H1 (cell line): ENCODE data around the gene TNP1. TPM values are rescaled to one million over a fixed set of nuclear protein-coding genes. Genes with fewer than 3 reads are reported as not detected.

Experiments
- CTCF ChIA-PET: fragments of 300-600 bp; sonication (Branson Sonifier 250); formaldehyde crosslinking; loops from one replicate; lab custom pipeline; 2021; ENCODE audit not compliant: partially characterized antibody; lab: Charles Lee
- POLR2A ChIA-PET: fragments of 300-600 bp; sonication (Branson Sonifier 250); formaldehyde crosslinking; loops from one replicate; lab custom pipeline; 2021; ENCODE audit warnings: inconsistent platforms; ENCODE audit not compliant: partially characterized antibody; lab: Charles Lee
- DNase-seq, 2 experiments: peaks; one replicate each; pipeline versions ENCODE4 v3.0.0 to v3.0.0-alpha.2; 2010 to 2022; ENCODE audit warnings: low spot score in 2 of 2, low read depth in 1 of 2, mixed read lengths in 1 of 2
- FAIRE-seq: peaks from 2 replicates; lab custom pipeline; 2011; peaks lifted over from hg19 to GRCh38; lab: Jason Lieb, UNC
- H2AFZ ChIP-seq: 2 replicates; pipeline ENCODE4 v1.8.1; 2012; ENCODE audit warnings: low read length, inconsistent platforms
- H2AK5ac ChIP-seq: 2 replicates; pipeline ENCODE4 v1.6.1; 2013; ENCODE audit warnings: low read depth, low read length
- H2BK120ac ChIP-seq: replicated peaks from 2 replicates; pipeline ENCODE3; 2013; ENCODE audit warnings: low read depth, low read length, inconsistent platforms
- H2BK12ac ChIP-seq: 2 replicates; pipeline ENCODE4 v1.6.1; 2013; ENCODE audit warnings: low read depth, low read length
- H2BK15ac ChIP-seq: 2 replicates; pipeline ENCODE4 v1.6.1; 2013; ENCODE audit warnings: low read length
- H2BK20ac ChIP-seq: 2 replicates; pipeline ENCODE4 v1.6.1; 2013; ENCODE audit warnings: low read length
- H2BK5ac ChIP-seq: 2 replicates; pipeline ENCODE4 v1.6.1; 2013; ENCODE audit warnings: low read depth, low read length
- H3K14ac ChIP-seq: 2 replicates; pipeline ENCODE4 v1.6.1; 2013; ENCODE audit warnings: inconsistent platforms; ENCODE audit not compliant: insufficient read length
- H3K18ac ChIP-seq: 2 replicates; pipeline ENCODE4 v1.6.1; 2013; ENCODE audit warnings: low read length; ENCODE audit errors: extremely low read depth
- H3K23ac ChIP-seq: 2 replicates; pipeline ENCODE4 v1.6.1; 2013; ENCODE audit warnings: inconsistent platforms; ENCODE audit not compliant: insufficient read length
- H3K23me2 ChIP-seq: 2 replicates; pipeline ENCODE4 v1.6.1; 2013; ENCODE audit warnings: low read depth, low read length
- H3K27ac ChIP-seq: 2 replicates; pipeline ENCODE4 v1.6.1; 2011; ENCODE audit warnings: low read depth, low read length, inconsistent platforms
- H3K27me3 ChIP-seq, 4 experiments: replicated peaks in 1 of 4; 1 replicate in 1 of 4; 2 replicates in 3 of 4; pipeline versions ENCODE4 v1.6.1 to v1.8.1; 2011 to 2013; ENCODE audit warnings: low read length in 3 of 4, mild to moderate bottlenecking in 3 of 4, inconsistent platforms in 2 of 4, mixed read lengths in 2 of 4, moderate library complexity in 1 of 4; ENCODE audit not compliant: control insufficient read depth in 3 of 4, insufficient read depth in 3 of 4; ENCODE audit errors: extremely low read depth in 1 of 4
- H3K36me3 ChIP-seq, 4 experiments: 2 replicates each; pipeline versions ENCODE4 v1.6.1 to v1.8.1; 2011 to 2013; ENCODE audit warnings: mild to moderate bottlenecking in 4 of 4, low read length in 3 of 4, moderate library complexity in 2 of 4, control low read depth in 1 of 4, inconsistent platforms in 1 of 4; ENCODE audit not compliant: insufficient read depth in 4 of 4, control insufficient read depth in 2 of 4
- H3K4ac ChIP-seq: replicated peaks from 2 replicates; pipeline ENCODE3; 2013; ENCODE audit warnings: low read length, low read depth, mixed read lengths, inconsistent platforms; ENCODE audit not compliant: insufficient read length
- H3K4me1 ChIP-seq, 4 experiments: replicated peaks in 1 of 4; 1 replicate in 1 of 4; 2 replicates in 3 of 4; pipeline versions ENCODE4 v1.6.1 to v1.8.1; 2011 to 2013; ENCODE audit warnings: low read length in 3 of 4, inconsistent platforms in 2 of 4, mixed read lengths in 1 of 4; ENCODE audit not compliant: insufficient read depth in 4 of 4, control insufficient read depth in 3 of 4
- H3K4me2 ChIP-seq, 2 experiments: 2 replicates each; pipeline versions ENCODE4 v1.6.1 to v1.8.1; 2011 to 2013; ENCODE audit warnings: low read depth in 2 of 2, low read length in 2 of 2, control low read depth in 1 of 2, inconsistent platforms in 1 of 2, mild to moderate bottlenecking in 1 of 2; ENCODE audit not compliant: insufficient read depth in 1 of 2
- H3K4me3 ChIP-seq, 4 experiments: fragments of 200-600, 300-600 bp in 1 of 4; sonication (generic), shearing (Covaris generic), sonication (Bioruptor Twin) in 1 of 4; 2 replicates each; pipeline versions ENCODE4 v1.5.1 to v1.8.1; 2011 to 2016; ENCODE audit warnings: low read length in 4 of 4, low read depth in 3 of 4, control low read depth in 2 of 4, inconsistent platforms in 2 of 4, mild to moderate bottlenecking in 2 of 4, mixed read lengths in 1 of 4, moderate library complexity in 1 of 4; ENCODE audit not compliant: insufficient read depth in 2 of 4; ENCODE audit errors: extremely low read depth in 1 of 4
- H3K56ac ChIP-seq: replicated peaks from 2 replicates; pipeline ENCODE3; 2013; ENCODE audit warnings: low read depth, mild to moderate bottlenecking, mixed read lengths, low read length, inconsistent platforms; ENCODE audit not compliant: insufficient read length
- H3K79me1 ChIP-seq: 2 replicates; pipeline ENCODE4 v1.6.1; 2013; ENCODE audit warnings: low read depth, low read length, control low read depth
- H3K79me2 ChIP-seq, 2 experiments: 2 replicates each; pipeline versions ENCODE4 v1.6.1 to v1.8.1; 2012 to 2013; ENCODE audit warnings: low read length in 2 of 2, mild to moderate bottlenecking in 2 of 2, inconsistent platforms in 1 of 2; ENCODE audit not compliant: insufficient read depth in 2 of 2, control insufficient read depth in 1 of 2
- H3K9ac ChIP-seq, 4 experiments: replicated peaks in 1 of 4; 1 replicate in 1 of 4; 2 replicates in 3 of 4; pipeline versions ENCODE4 v1.6.1 to v1.8.1; 2011 to 2013; ENCODE audit warnings: low read depth in 3 of 4, low read length in 3 of 4, control low read depth in 2 of 4, mild to moderate bottlenecking in 2 of 4, moderate library complexity in 2 of 4, inconsistent platforms in 1 of 4; ENCODE audit errors: extremely low read depth in 1 of 4
- H3K9me3 ChIP-seq, 2 experiments: 2 replicates each; pipeline versions ENCODE4 v1.6.1 to v1.8.1; 2012 to 2013; ENCODE audit warnings: mild to moderate bottlenecking in 2 of 2, moderate library complexity in 2 of 2, control low read depth in 1 of 2, inconsistent platforms in 1 of 2, low read depth in 1 of 2, low read length in 1 of 2, mixed read lengths in 1 of 2; ENCODE audit not compliant: insufficient read depth in 2 of 2
- H4K20me1 ChIP-seq, 2 experiments: replicated peaks in 1 of 2; 2 replicates each; pipeline versions ENCODE3 to v1.8.1; 2011 to 2013; ENCODE audit warnings: inconsistent platforms in 2 of 2, low read length in 2 of 2, mild to moderate bottlenecking in 1 of 2; ENCODE audit not compliant: insufficient read depth in 2 of 2, control insufficient read depth in 1 of 2
- H4K5ac ChIP-seq: 2 replicates; pipeline ENCODE4 v1.6.1; 2013; ENCODE audit warnings: low read length, low read depth, mixed read lengths, inconsistent platforms; ENCODE audit not compliant: insufficient read length
- H4K8ac ChIP-seq: 2 replicates; pipeline ENCODE4 v1.8.0; 2013; ENCODE audit warnings: mild to moderate bottlenecking, moderate library complexity, low read length, inconsistent platforms; ENCODE audit not compliant: insufficient read depth; ENCODE audit errors: extremely low read depth
- H4K91ac ChIP-seq: replicated peaks from 2 replicates; pipeline ENCODE3; 2013; ENCODE audit warnings: low read length, mixed read lengths, inconsistent platforms; ENCODE audit not compliant: insufficient read length
- ATF2 ChIP-seq: IDR thresholded peaks from 2 replicates; pipeline ENCODE4 v1.6.1; 2012; ENCODE audit warnings: low read length, inconsistent platforms
- ATF3 ChIP-seq: IDR thresholded peaks from 2 replicates; pipeline ENCODE4 v1.6.1; 2011; ENCODE audit warnings: low read depth, mild to moderate bottlenecking, low read length; ENCODE audit not compliant: insufficient read depth
- BRCA1 ChIP-seq: IDR thresholded peaks from 2 replicates; pipeline ENCODE4 v1.6.1; 2012; ENCODE audit warnings: low read depth, low read length, improper control_type of control experiment
- CTBP2 ChIP-seq: IDR thresholded peaks from 2 replicates; pipeline ENCODE4 v1.7.0; 2011; ENCODE audit warnings: borderline replicate concordance, mild to moderate bottlenecking, moderate library complexity, mixed read lengths, low read length; ENCODE audit not compliant: insufficient read depth, insufficient read length
- E2F6 ChIP-seq: IDR thresholded peaks from 2 replicates; pipeline ENCODE4 v1.6.1; 2012; ENCODE audit warnings: inconsistent platforms
- GTF2F1 ChIP-seq: IDR thresholded peaks from 2 replicates; pipeline ENCODE4 v1.6.1; 2012; ENCODE audit warnings: low read depth, low read length, improper control_type of control experiment, borderline replicate concordance
- HDAC2 ChIP-seq, 2 experiments: fragments of 300-600 bp in 1 of 2; sonication (generic) in 1 of 2; IDR thresholded peaks; 2 replicates each; pipeline ENCODE4 v1.6.1; 2011 to 2012; ENCODE audit warnings: low read depth in 2 of 2, low read length in 2 of 2, mild to moderate bottlenecking in 2 of 2, moderate library complexity in 2 of 2, borderline replicate concordance in 1 of 2, inconsistent platforms in 1 of 2
- MAFK ChIP-seq: IDR thresholded peaks from 2 replicates; pipeline ENCODE4 v1.6.1; 2012; ENCODE audit warnings: low read depth, mild to moderate bottlenecking, improper control_type of control experiment, low read length
- PHF8 ChIP-seq: fragments of 200-600 bp; sonication (generic); conservative IDR thresholded peaks from 2 replicates; pipeline ENCODE4 v1.7.1; 2012; ENCODE audit warnings: low read depth, mild to moderate bottlenecking, inconsistent platforms, low read length, moderate library complexity
- RBBP5 ChIP-seq: IDR thresholded peaks from 2 replicates; pipeline ENCODE4 v1.7.1; 2012; ENCODE audit warnings: low read depth, mild to moderate bottlenecking, inconsistent platforms, low read length, moderate library complexity, borderline replicate concordance
- WGBS, 2 experiments: shearing (Covaris generic) in 1 of 2; methylation state at CpG; one replicate each; pipeline versions ENCODE4 v1.1.6 to v1.1.7; 2013 to 2015; ENCODE audit warnings: low lambda C conversion rate in 2 of 2, mixed read lengths in 2 of 2, inconsistent platforms in 1 of 2, low coverage in 1 of 2, missing lambda C conversion rate in 1 of 2; ENCODE audit not compliant: insufficient replicate concordance in 2 of 2, insufficient coverage in 1 of 2, insufficient read length in 1 of 2; ENCODE audit errors: extremely low coverage in 1 of 2, missing lambda C conversion rate in 1 of 2; 5-methylcytosine and 5-hydroxymethylcytosine counted together
- polyA plus RNA-seq, 7 experiments: library from polyadenylated mRNA; depleted of rRNA in 3 of 7; stranded (reverse) in 5 of 7; unstranded in 2 of 7; fragments of >200 nt in 5 of 7; fragments of 200-250 nt in 2 of 7; gene quantifications; 1 replicate in 5 of 7; 2 replicates in 1 of 7; 4 replicates in 1 of 7; pipeline versions ENCODE4 v1.2.1 to v1.2.3, GENCODE V29; 2011 to 2013; ENCODE audit warnings: missing spikeins in 2 of 7, mixed read lengths in 2 of 7
- total RNA-seq: library from RNA; stranded (reverse); fragmentation: NEBNext Ultra II Directional; extraction: Animal tissue kit (Norgen Biotek cat#: 25700); gene quantifications from 2 replicates; pipeline ENCODE4 v1.2.1, GENCODE V29; 2021

Gene TNP1
- total and polyA plus RNA-seq, 2 of the 8 experiments (the other 6 are each of a cell fraction or from before 2014, with no cell fraction given), result not detected

- FAIRE-seq (no peak), DNase-seq (no peak)
- Histone ChIP-seq H2AK5ac (no peak overlapping the region), H3K56ac (no peak overlapping the region), H3K4ac (no peak overlapping the region), H3K23me2 (no peaks in the 10 kb centered on the region), H4K5ac (no peak overlapping the region), H3K36me3 (no peaks in the 10 kb centered on the region), H4K20me1 (no peaks in the 10 kb centered on the region), H2BK20ac (no peak overlapping the region), H4K91ac (no peak overlapping the region), H3K4me2 (no peak overlapping the region), H3K79me1 (no peaks in the 10 kb centered on the region), H2BK120ac (no peak overlapping the region), H3K9me3 (peaks cover 0 to 6% of the 10 kb centered on the region in 2 experiments; a peak in 1 of 4 replicates), H4K8ac (no peak overlapping the region), H3K27me3 (no peaks in the 10 kb centered on the region), H2BK5ac (no peak overlapping the region), H3K4me1 (peaks cover 0 to 5% (median 0%) of the 10 kb centered on the region in 4 experiments; a peak in 1 of 7 replicates), H3K18ac (no peak overlapping the region), H3K27ac (no peak overlapping the region), H3K4me3 (no peak overlapping the region), H3K9ac (no peak overlapping the region), H3K79me2 (no peaks in the 10 kb centered on the region), H2BK15ac (no peak overlapping the region), H2BK12ac (no peak overlapping the region), H2AFZ (no peak overlapping the region), H3K14ac (no peak overlapping the region), H3K23ac (no peak overlapping the region)
- 95% methylated on average over 8 of the region's 32 CpGs; no CpG with 5 or more reads in 1 of the 2 experiments for WGBS, 2 experiments
- ChIA-PET POLR2A (no interaction called here), CTCF (interaction anchor here (1.2 to 1.3 kb wide), 2 partner anchors 159 to 281 kb away, joined by 3 to 4 read pairs; no protein-coding TSS in a partner anchor)
- TF ChIP-seq ATF2 (no peak), RBBP5 (no peak), ATF3 (no peak), CTBP2 (no peak), BRCA1 (no peak), PHF8 (no peak), E2F6 (no peak), GTF2F1 (no peak), HDAC2 (IDR thresholded peaks at IDR 0.05; ENCODE audit: borderline replicate concordance in 1 of 2, low read depth in 2 of 2, low read length in 2 of 2) (no peak), MAFK (no peak)
These were observed 25.3 kb upstream of the TNP1 start for GRCh38 chr2:216885117-216885553.
